Measurements from ENCODE around the gene GULP1.

- TF ChIP-seq CTCF (IDR thresholded peaks at IDR 0.05; ENCODE audit: borderline replicate concordance, extremely low read depth, low read length, poor library complexity, severe bottlenecking) (no peak), EZH2 (IDR thresholded peaks at IDR 0.05; ENCODE audit: borderline replicate concordance, low read depth, low read length, severe bottlenecking) (no peak)
Measured at GRCh38 chr2:188471166-188471565, 179.5 kb downstream of the GULP1 start.

Data from DND-41 (cell line).